H9 (cell line): ENCODE data around the gene ARL14EPL. TPM values are rescaled to one million over a fixed set of nuclear protein-coding genes. Genes with fewer than 3 reads are reported as not detected.

ENCODE experiments used
- DNase-seq: peaks from one replicate; pipeline ENCODE4 v3.0.0-alpha.2; 2017
- H2AFZ ChIP-seq: one replicate; pipeline ENCODE4 v1.6.1; 2013; ENCODE audit warnings: mild to moderate bottlenecking, low read length, control low read depth, moderate library complexity
- H2AK5ac ChIP-seq: 2 replicates; pipeline ENCODE4 v1.6.1; 2013; ENCODE audit warnings: low read length, control low read depth, mixed read lengths; ENCODE audit not compliant: insufficient read length
- H2BK120ac ChIP-seq: one replicate; pipeline ENCODE4 v1.6.1; 2013; ENCODE audit warnings: low read depth, mild to moderate bottlenecking, low read length, control low read depth, inconsistent platforms; ENCODE audit not compliant: poor library complexity, severe bottlenecking
- H2BK12ac ChIP-seq: 2 replicates; pipeline ENCODE4 v1.6.1; 2013; ENCODE audit warnings: low read length, control low read depth, mixed read lengths, low read depth; ENCODE audit not compliant: insufficient read length
- H2BK15ac ChIP-seq: 2 replicates; pipeline ENCODE4 v1.6.1; 2013; ENCODE audit warnings: low read depth, low read length, control low read depth
- H2BK20ac ChIP-seq: one replicate; pipeline ENCODE4 v1.6.1; 2013; ENCODE audit warnings: low read depth, mild to moderate bottlenecking, low read length, control low read depth, inconsistent platforms; ENCODE audit not compliant: poor library complexity, severe bottlenecking
- H2BK5ac ChIP-seq: 2 replicates; pipeline ENCODE4 v1.6.1; 2013; ENCODE audit warnings: low read length, control low read depth, mixed read lengths; ENCODE audit not compliant: insufficient read length
- H3K14ac ChIP-seq: 2 replicates; pipeline ENCODE4 v1.6.1; 2013; ENCODE audit warnings: low read length, control low read depth; ENCODE audit not compliant: insufficient read depth
- H3K18ac ChIP-seq: 2 replicates; pipeline ENCODE4 v1.6.1; 2013; ENCODE audit warnings: low read depth, mild to moderate bottlenecking, mixed read lengths, low read length, control low read depth; ENCODE audit not compliant: insufficient read length
- H3K23ac ChIP-seq: 2 replicates; pipeline ENCODE4 v1.6.1; 2013; ENCODE audit warnings: low read length, control low read depth, mixed read lengths, low read depth; ENCODE audit not compliant: insufficient read length
- H3K23me2 ChIP-seq: 2 replicates; pipeline ENCODE4 v1.6.1; 2013; ENCODE audit warnings: low read depth, mild to moderate bottlenecking, mixed read lengths, low read length, control low read depth; ENCODE audit not compliant: insufficient read length, poor library complexity, severe bottlenecking
- H3K27ac ChIP-seq: 2 replicates; pipeline ENCODE4 v1.5.1; 2013; ENCODE audit warnings: low read length, control low read depth, mixed read lengths, low read depth; ENCODE audit not compliant: insufficient read length
- H3K27me3 ChIP-seq: 2 replicates; pipeline ENCODE4 v1.6.1; 2013; ENCODE audit warnings: low read length, control low read depth, inconsistent platforms; ENCODE audit not compliant: insufficient read depth
- H3K4ac ChIP-seq: 2 replicates; pipeline ENCODE4 v1.6.1; 2013; ENCODE audit warnings: low read depth, mild to moderate bottlenecking, control low read depth, inconsistent platforms, low read length, moderate library complexity
- H3K4me1 ChIP-seq: 2 replicates; pipeline ENCODE4 v1.6.1; 2013; ENCODE audit warnings: low read length, control low read depth, inconsistent platforms; ENCODE audit not compliant: insufficient read depth
- H3K4me2 ChIP-seq: 2 replicates; pipeline ENCODE4 v1.6.1; 2013; ENCODE audit warnings: low read length, control low read depth, mixed read lengths; ENCODE audit not compliant: insufficient read length, insufficient read depth
- H3K56ac ChIP-seq: 2 replicates; pipeline ENCODE4 v1.6.1; 2013; ENCODE audit warnings: low read depth, mild to moderate bottlenecking, mixed read lengths, low read length, control low read depth; ENCODE audit not compliant: insufficient read length
- H3K79me1 ChIP-seq: 2 replicates; pipeline ENCODE4 v1.6.1; 2013; ENCODE audit warnings: low read depth, mild to moderate bottlenecking, moderate library complexity, low read length, control low read depth, inconsistent platforms; ENCODE audit not compliant: insufficient read depth, poor library complexity, severe bottlenecking
- H3K79me2 ChIP-seq: 2 replicates; pipeline ENCODE4 v1.6.1; 2013; ENCODE audit warnings: low read length, control low read depth, inconsistent platforms; ENCODE audit not compliant: insufficient read depth
- H3K9ac ChIP-seq: 2 replicates; pipeline ENCODE4 v1.6.1; 2013; ENCODE audit warnings: low read length, control low read depth, mixed read lengths; ENCODE audit not compliant: insufficient read length; ENCODE audit errors: extremely low read depth
- H3K9me3 ChIP-seq: one replicate; pipeline ENCODE4 v1.6.1; 2013; ENCODE audit warnings: low read depth, low read length, inconsistent platforms; ENCODE audit not compliant: control insufficient read depth
- H3T11ph ChIP-seq: one replicate; pipeline ENCODE4 v1.6.1; 2013; ENCODE audit warnings: mild to moderate bottlenecking, low read length, control low read depth, inconsistent platforms
- H4K20me1 ChIP-seq: one replicate; pipeline ENCODE4 v1.6.1; 2013; ENCODE audit not compliant: control insufficient read depth, insufficient read length, insufficient read depth
- H4K5ac ChIP-seq: 2 replicates; pipeline ENCODE4 v1.6.1; 2013; ENCODE audit warnings: low read depth, mild to moderate bottlenecking, mixed read lengths, low read length, control low read depth; ENCODE audit not compliant: insufficient read length
- H4K8ac ChIP-seq: replicated peaks from 2 replicates; pipeline ENCODE4 v1.6.1; 2013; ENCODE audit warnings: low read length, control low read depth, mixed read lengths, low read depth; ENCODE audit not compliant: insufficient read length
- H4K91ac ChIP-seq: 2 replicates; pipeline ENCODE4 v1.6.1; 2013; ENCODE audit warnings: low read depth, mild to moderate bottlenecking, moderate library complexity, mixed read lengths, low read length, control low read depth; ENCODE audit not compliant: insufficient read length
- H3K27ac Mint-ChIP-seq, 3 experiments: 2 replicates in 2 of 3; 3 replicates in 1 of 3; pipeline ENCODE4 v1.8.0; 2020 to 2021; ENCODE audit warnings: mixed read lengths in 3 of 3, mild to moderate bottlenecking in 1 of 3, moderate library complexity in 1 of 3
- H3K27me3 Mint-ChIP-seq: 2 replicates; pipeline ENCODE4 v1.8.0; 2021; ENCODE audit warnings: low read depth, mild to moderate bottlenecking, moderate library complexity, mixed read lengths
- H3K36me3 Mint-ChIP-seq, 3 experiments: 2 replicates in 2 of 3; 3 replicates in 1 of 3; pipeline ENCODE4 v1.8.0; 2020 to 2021; ENCODE audit warnings: low read depth in 3 of 3, mixed read lengths in 3 of 3; ENCODE audit not compliant: insufficient read depth in 1 of 3
- H3K4me1 Mint-ChIP-seq, 2 experiments: 2 replicates each; pipeline ENCODE4 v1.8.0; 2020; ENCODE audit warnings: mixed read lengths in 2 of 2
- H3K4me3 Mint-ChIP-seq, 2 experiments: 2 replicates in 1 of 2; 3 replicates in 1 of 2; pipeline ENCODE4 v1.8.0; 2020 to 2021; ENCODE audit warnings: mild to moderate bottlenecking in 2 of 2, mixed read lengths in 2 of 2, moderate library complexity in 1 of 2
- H3K9me3 Mint-ChIP-seq, 2 experiments: 2 replicates in 1 of 2; 3 replicates in 1 of 2; pipeline ENCODE4 v1.8.0; 2020; ENCODE audit warnings: mild to moderate bottlenecking in 2 of 2, mixed read lengths in 2 of 2, moderate library complexity in 1 of 2
- CTCF ChIP-seq: fragments of 200-600 bp; sonication (generic); conservative IDR thresholded peaks from 3 replicates; pipeline ENCODE4 v1.8.0; 2021; ENCODE audit warnings: antibody characterized with exemption, mild to moderate bottlenecking
- WGBS: extraction: QIAGEN DNeasy Blood & Tissue Kit; methylation state at CpG from one replicate; pipeline ENCODE4 v1.1.7; 2013; ENCODE audit warnings: missing lambda C conversion rate, low lambda C conversion rate, mixed read lengths; ENCODE audit not compliant: insufficient read length; ENCODE audit errors: extremely low coverage; 5-methylcytosine and 5-hydroxymethylcytosine counted together
- long read RNA-seq: library from polyadenylated mRNA; unstranded; transcript quantifications from one replicate; pipeline ENCODE4 v2.0.0, GENCODE V29; 2020
- total RNA-seq: library from RNA; stranded (reverse); gene quantifications from 2 replicates; pipeline ENCODE4 v1.2.1, GENCODE V29; 2021

Gene ARL14EPL
- not detected in 2 replicates for total RNA-seq
- long read RNA-seq: 0 reads

DNA sequence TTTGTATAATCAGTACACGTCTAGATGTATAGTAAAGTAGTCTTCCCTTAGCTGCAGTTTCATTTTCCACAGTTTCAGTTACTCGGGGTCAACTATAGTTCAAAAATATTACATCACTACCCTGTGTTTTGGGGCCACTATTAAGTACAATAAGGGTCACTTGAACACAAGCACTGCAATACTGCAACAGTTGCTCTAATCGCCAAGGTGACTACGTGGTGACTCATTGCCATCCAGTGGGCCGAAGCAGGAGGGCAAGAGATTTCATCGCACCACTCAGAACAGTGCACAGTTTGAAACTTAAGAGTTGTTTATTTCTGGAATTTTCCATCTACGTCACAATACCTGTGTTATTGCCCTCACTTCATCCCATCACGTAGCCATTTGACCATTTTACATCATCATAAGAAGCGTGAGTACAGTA lies at the start of gene ARL14EPL:
Gene ARL14EPL (plus strand): TSS at position 379 of the 424 bp plus-strand sequence. CDS start 18,994 bp downstream, outside the sequence.
- no peak within 1 kb of the TSS for H4K5ac ChIP-seq
- no peaks in the 10 kb centered on the region for H4K20me1 ChIP-seq
- no peak within 1 kb of the TSS for H3K56ac ChIP-seq
- H3K9me3 ChIP-seq: no peaks in the 10 kb centered on the region
- no peak within 1 kb of the TSS for H3K27ac ChIP-seq
- Mint-ChIP-seq H3K27me3 (no peaks in the 10 kb centered on the region; the same call in 1 of the 2 replicates), H3K27ac (peak within 1 kb of the TSS in 1 of 3 experiments; percentile 52; a peak in 1 of 7 replicates), H3K9me3 (no peaks in the 10 kb centered on the region), H3K4me1 (peaks cover 4% of the 10 kb centered on the region in 2 experiments; a peak in 3 of 4 replicates), H3K36me3 (no peaks in the 10 kb centered on the region; a peak in 1 of 7 replicates), H3K4me3 (no peak within 1 kb of the TSS)
- no peak within 1 kb of the TSS for H3T11ph ChIP-seq
- H3K27me3 ChIP-seq: no peaks in the 10 kb centered on the region
- H4K8ac ChIP-seq: no peak within 1 kb of the TSS
- no peak within 1 kb of the TSS for H3K14ac ChIP-seq
- no peaks in the 10 kb centered on the region for H3K23me2 ChIP-seq
- H3K4me1 ChIP-seq: no peaks in the 10 kb centered on the region
- H3K9ac ChIP-seq: no peak within 1 kb of the TSS
- TF ChIP-seq CTCF: peak; percentile 48; the same call in 2 of the 3 replicates
- H3K79me2 ChIP-seq: no peaks in the 10 kb centered on the region
- no peaks in the 10 kb centered on the region for H3K79me1 ChIP-seq
- H2BK5ac ChIP-seq: no peak within 1 kb of the TSS
- H2BK15ac ChIP-seq: no peak within 1 kb of the TSS
- no peak within 1 kb of the TSS for H3K18ac ChIP-seq
- H3K23ac ChIP-seq: no peak within 1 kb of the TSS
- no peak within 1 kb of the TSS for H2BK12ac ChIP-seq
- H3K4ac ChIP-seq: no peak within 1 kb of the TSS
- H2AFZ ChIP-seq: no peak within 1 kb of the TSS
- no peak for DNase-seq
- no peak within 1 kb of the TSS for H2AK5ac ChIP-seq
- H3K4me2 ChIP-seq: no peak within 1 kb of the TSS
- no peak within 1 kb of the TSS for H2BK20ac ChIP-seq
- WGBS: no CpG with 5 or more reads among the region's 9 CpGs
- H4K91ac ChIP-seq: no peak within 1 kb of the TSS
- H2BK120ac ChIP-seq: no peak within 1 kb of the TSS
